Right lobe of liver (tissue), 6 donors: ENCODE results near the gene CHN1. TPM values are rescaled to one million over a fixed set of nuclear protein-coding genes. Genes with fewer than 3 reads are reported as not detected.
A peak's percentile ranks its signal among the peaks of the same experiment; 100 is the strongest.

Experiments
- ATAC-seq, 4 donors: fragments of 200-7000 bp; cut with Tn5 transposase; one replicate each; pipeline ENCODE4 v1.9.1; 2020; ENCODE audit warnings: mild to moderate bottlenecking in 4 of 4, moderate library complexity in 4 of 4
- DNase-seq, 3 donors: peaks; one replicate each; pipeline ENCODE4 v3.0.0-alpha.2; 2020
- H3K27ac ChIP-seq, 3 donors: fragments of 200-600 bp; one replicate each; pipeline ENCODE4 v1.8.0; 2022
- H3K27me3 ChIP-seq, 2 donors: fragments of 200-600 bp; one replicate each; pipeline ENCODE4 v1.8.0; 2022
- H3K36me3 ChIP-seq, 4 donors: fragments of 200-600 bp; sonication (generic) in 1 of 4; one replicate each; pipeline versions ENCODE4 v1.5.1 to v1.8.0; 2017 to 2022; ENCODE audit warnings: control low read depth in 1 of 4
- H3K4me1 ChIP-seq, 4 donors: fragments of 200-600 bp; sonication (generic) in 1 of 4; one replicate each; pipeline versions ENCODE4 v1.5.1 to v1.8.0; 2017 to 2022; ENCODE audit warnings: control low read depth in 1 of 4
- H3K4me3 ChIP-seq, 3 donors: fragments of 200-600 bp; one replicate each; pipeline ENCODE4 v1.8.0; 2022
- H3K9me3 ChIP-seq, 4 donors: fragments of 200-600 bp; sonication (generic) in 1 of 4; one replicate each; pipeline versions ENCODE4 v1.5.1 to v1.8.0; 2017 to 2022; ENCODE audit warnings: control low read depth in 1 of 4
- CTCF ChIP-seq, 4 donors: fragments of 200-600 bp in 3 of 4; fragments of 450-650 bp in 1 of 4; IDR thresholded peaks; one replicate each; pipeline versions ENCODE4 v1.5.1 to v1.8.0; 2016 to 2022; ENCODE audit warnings: antibody characterized with exemption in 4 of 4, mild to moderate bottlenecking in 2 of 4
- POLR2A ChIP-seq: fragments of 450-650 bp; IDR thresholded peaks from one replicate; pipeline ENCODE4 v1.6.1; 2017; ENCODE audit warnings: antibody characterized with exemption, mild to moderate bottlenecking
- WGBS: methylation state at CpG from one replicate; pipeline ENCODE4 v1.1.6; 2018; ENCODE audit warnings: low coverage, low lambda C conversion rate; ENCODE audit not compliant: insufficient coverage; ENCODE audit errors: missing lambda C conversion rate; 5-methylcytosine and 5-hydroxymethylcytosine counted together
- intact Hi-C, 2 donors: fragments of 100-400 bp; cut with DNase I; formaldehyde crosslinking; loops; one replicate each; pipeline versions ENCODE4 v1.11.2 to v1.14.1; 2022
- total RNA-seq, 6 experiments: library from RNA; depleted of rRNA in 2 of 6; stranded (reverse); fragments of >200 nt in 2 of 6; fragmentation: NEBNext Ultra II Directional in 3 of 6; extraction: Animal tissue kit (Norgen Biotek cat#: 25700) in 3 of 6; gene quantifications; one replicate each; pipeline versions ENCODE4 v1.1.0 to v1.2.4, GENCODE V29; 2016 to 2023
- donor health status: DM: no; HTN: yes; CAD: no.
- donor health status: DM: no; HTN: no; CAD: no.
- donor health status: DM: no; HTN: no; CAD: no.
- donor health status: DM: no; HTN: yes; CAD: no.
- donor health status: DM: no; HTN: yes; CAD: no.

Gene CHN1
- total RNA-seq, 6 experiments from 2014 or later, result 1.0 to 2.8 (median 1.4) TPM

- Histone ChIP-seq H3K27me3 (no peaks in the 10 kb centered on the region), H3K4me1 (peaks cover 0 to 22% (median 8%) of the 10 kb centered on the region in 4 donors), H3K4me3 (no peak overlapping the region), H3K27ac (no peak overlapping the region), H3K36me3 (no peaks in the 10 kb centered on the region), H3K9me3 (no peaks in the 10 kb centered on the region)
- ATAC-seq (no peak), DNase-seq (no peak)
- no peak for TF ChIP-seq POLR2A
- no peak for TF ChIP-seq CTCF (IDR thresholded peaks at IDR 0.05)
- WGBS, result 92% methylated on average over 6 of the region's 6 CpGs
- intact Hi-C loops, result no loop called here
These were observed 38.1 kb downstream of the CHN1 start for GRCh38 chr2:174967086-174967485.

GRCh38 chr2:174965992-174966744 is 39.0 kb downstream of the CHN1 start:
- H3K4me1 ChIP-seq, result peaks cover 0 to 22% (median 8%) of the 10 kb centered on the region in 4 donors
- intact Hi-C loops, result no loop called here
- 22% methylated on average over 5 of the region's 5 CpGs for WGBS
- H3K27ac ChIP-seq, result peak overlapping the region; percentile 13 to 29 (median 14)
- peak; percentile 67 to 89 (median 82) for ATAC-seq
- no peak for DNase-seq
- no peaks in the 10 kb centered on the region for H3K27me3 ChIP-seq
- no peaks in the 10 kb centered on the region for H3K36me3 ChIP-seq
- TF ChIP-seq CTCF (IDR thresholded peaks at IDR 0.05) (no peak), POLR2A (no peak)
- H3K4me3 ChIP-seq, result no peak overlapping the region
- no peaks in the 10 kb centered on the region for H3K9me3 ChIP-seq

GRCh38 chr2:174965551-174965950 is 39.6 kb downstream of the CHN1 start:
- ATAC-seq, result no peak
- H3K9me3 ChIP-seq, result no peaks in the 10 kb centered on the region
- no peaks in the 10 kb centered on the region for H3K36me3 ChIP-seq
- intact Hi-C loops, result no loop called here
- no peak overlapping the region for H3K4me3 ChIP-seq
- peaks cover 0 to 22% (median 8%) of the 10 kb centered on the region in 4 donors for H3K4me1 ChIP-seq
- H3K27ac ChIP-seq, result no peak overlapping the region
- 84% methylated on average over 3 of the region's 3 CpGs for WGBS
- H3K27me3 ChIP-seq, result no peaks in the 10 kb centered on the region
- TF ChIP-seq CTCF (IDR thresholded peaks at IDR 0.05) (no peak), POLR2A (no peak)
- DNase-seq, result no peak

GRCh38 chr2:174964404-174964803 is 40.8 kb downstream of the CHN1 start:
- TF ChIP-seq CTCF (IDR thresholded peaks at IDR 0.05) (no peak), POLR2A (no peak)
- ATAC-seq (no peak), DNase-seq (no peak)
- intact Hi-C loops, result no loop called here
- no peaks in the 10 kb centered on the region for H3K9me3 ChIP-seq
- H3K4me1 ChIP-seq, result peaks cover 0 to 22% (median 8%) of the 10 kb centered on the region in 4 donors
- no peak overlapping the region for H3K27ac ChIP-seq
- H3K36me3 ChIP-seq, result no peaks in the 10 kb centered on the region
- no peaks in the 10 kb centered on the region for H3K27me3 ChIP-seq
- WGBS, result 94% methylated on average over 2 of the region's 2 CpGs
- no peak overlapping the region for H3K4me3 ChIP-seq
